Epithelial cell of esophagus (primary cell): Measurements from ENCODE around the gene EIF6.
A peak's percentile ranks its signal among the peaks of the same experiment; 100 is the strongest.

ENCODE experiments used
- DNase-seq: peaks from one replicate; pipeline ENCODE4 v3.0.0; 2010; ENCODE audit warnings: low read depth
- H3K4me3 ChIP-seq: 2 replicates; pipeline ENCODE4 v1.5.1; 2011; ENCODE audit warnings: mild to moderate bottlenecking, low read length, control low read depth
- CTCF ChIP-seq: IDR thresholded peaks from 2 replicates; pipeline ENCODE4 v1.5.1; 2011; ENCODE audit warnings: low read depth, mild to moderate bottlenecking, low read length, control low read depth, inconsistent platforms; ENCODE audit not compliant: insufficient read depth; ENCODE audit errors: missing control alignments

EIF6 gene

GRCh38 chr20:35311822-35312221 is 27.2 kb upstream of the EIF6 start:
- no peak for DNase-seq
- H3K4me3 ChIP-seq, result no peak overlapping the region
- no peak for TF ChIP-seq CTCF

- DNase-seq, result peak; percentile 87
- H3K4me3 ChIP-seq, result no peak overlapping the region
- no peak for TF ChIP-seq CTCF
Observed at GRCh38 chr20:35311409-35311808, 26.8 kb upstream of the EIF6 start.

GRCh38 chr20:35307666-35308653 is 23.4 kb upstream of the EIF6 start:
- H3K4me3 ChIP-seq, result no peak overlapping the region
- DNase-seq, result peak; percentile 98
- TF ChIP-seq CTCF, result no peak

- TF ChIP-seq CTCF, result peak; percentile 76
- H3K4me3 ChIP-seq, result no peak overlapping the region
- DNase-seq, result peak; percentile 76
Observed at GRCh38 chr20:35306931-35307517, 22.5 kb upstream of the EIF6 start.

GRCh38 chr20:35305682-35306556 is 21.3 kb upstream of the EIF6 start:
- DNase-seq, result peak; percentile 100
- no peak for TF ChIP-seq CTCF
- no peak overlapping the region for H3K4me3 ChIP-seq

GRCh38 chr20:35304956-35305355 is 20.4 kb upstream of the EIF6 start:
- TF ChIP-seq CTCF, result no peak
- H3K4me3 ChIP-seq, result no peak overlapping the region
- no peak for DNase-seq
